Fibroblast of skin of right biceps (primary cell): ENCODE results near the gene PPP1R1C.
A peak's percentile ranks its signal among the peaks of the same experiment; 100 is the strongest.

ENCODE experiments used
- DNase-seq: peaks from one replicate; pipeline ENCODE4 v3.0.0-alpha.2; 2013

The PPP1R1C gene

GRCh38 chr2:182064019-182064778, 78.5 kb downstream of the PPP1R1C start:
- no peak for DNase-seq

GRCh38 chr2:182066400-182067087, 80.9 kb downstream of the PPP1R1C start:
- peak; percentile 94 for DNase-seq

- no peak for DNase-seq
These were observed 81.7 kb downstream of the PPP1R1C start for GRCh38 chr2:182067393-182067792.

GRCh38 chr2:182068811-182069210, 83.2 kb downstream of the PPP1R1C start:
- DNase-seq: peak; percentile 38

GRCh38 chr2:182069416-182069815, 83.8 kb downstream of the PPP1R1C start:
- DNase-seq: no peak

- DNase-seq: no peak
These were observed 84.3 kb downstream of the PPP1R1C start for GRCh38 chr2:182069908-182070307.

- DNase-seq: no peak
These were observed 85.1 kb downstream of the PPP1R1C start for GRCh38 chr2:182070736-182071135.

- no peak for DNase-seq
These were observed 87.2 kb downstream of the PPP1R1C start for GRCh38 chr2:182072861-182073260.

GRCh38 chr2:182073613-182074012, 88.0 kb downstream of the PPP1R1C start:
- DNase-seq: no peak

GRCh38 chr2:182077023-182077422, 91.4 kb downstream of the PPP1R1C start:
- DNase-seq: no peak

GRCh38 chr2:182077448-182078142, 91.9 kb downstream of the PPP1R1C start:
- DNase-seq: peak; percentile 85

- no peak for DNase-seq
These were observed 93.4 kb downstream of the PPP1R1C start for GRCh38 chr2:182078988-182079602.

GRCh38 chr2:182080493-182080892, 94.8 kb downstream of the PPP1R1C start:
- DNase-seq: no peak

- DNase-seq: peak; percentile 14
These were observed 96.1 kb downstream of the PPP1R1C start for GRCh38 chr2:182081602-182082260.

GRCh38 chr2:182088681-182089320, 103.1 kb downstream of the PPP1R1C start:
- DNase-seq: no peak

GRCh38 chr2:182090486-182090885, 104.8 kb downstream of the PPP1R1C start:
- no peak for DNase-seq

- DNase-seq: no peak
These were observed 112.0 kb downstream of the PPP1R1C start for GRCh38 chr2:182097571-182098164.

- DNase-seq: no peak
These were observed 113.0 kb downstream of the PPP1R1C start for GRCh38 chr2:182098648-182099047.

- no peak for DNase-seq
These were observed 115.6 kb downstream of the PPP1R1C start for GRCh38 chr2:182101263-182101662.

GRCh38 chr2:182103526-182103925, 117.9 kb downstream of the PPP1R1C start:
- DNase-seq: no peak

- no peak for DNase-seq
These were observed 124.7 kb downstream of the PPP1R1C start for GRCh38 chr2:182110347-182110746.

- DNase-seq: no peak
These were observed 127.7 kb downstream of the PPP1R1C start for GRCh38 chr2:182113334-182113733.
